ENCODE measurements around the gene TMEM254. TPM values are rescaled to one million over a fixed set of nuclear protein-coding genes. Genes with fewer than 3 reads are reported as not detected.
"Not testable (repeated sequence)": the region's sequence is repeated elsewhere in the genome, so short reads cannot be mapped to it uniquely, and the experiment has no call there.

Gene TMEM254
- total RNA-seq, 1 donor from 2014 or later, result 10.3 TPM

DNA sequence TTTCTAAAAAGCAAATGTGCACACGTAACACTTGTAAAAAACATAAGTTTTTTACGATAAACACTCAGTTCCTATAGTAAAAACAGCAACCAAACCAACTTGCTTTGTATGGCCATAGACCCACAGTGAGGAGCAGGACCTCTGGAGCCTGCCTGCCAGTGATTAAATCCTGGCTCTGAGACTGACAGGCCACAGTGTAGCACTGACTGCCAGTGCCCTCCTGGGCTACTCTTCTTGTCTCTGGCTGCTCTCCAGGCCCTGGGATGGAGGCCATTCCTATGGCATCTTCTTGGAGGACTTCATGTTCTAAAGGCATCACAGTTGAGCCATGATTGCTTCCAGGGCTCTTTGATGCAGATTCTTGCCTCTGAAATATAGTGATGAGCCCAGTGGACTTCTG lies 22.7 kb upstream of the TMEM254 start:
- Histone ChIP-seq H3K4me3 (no peak overlapping the region), H3K4me1 (no peaks in the 10 kb centered on the region), H3K9me3 (no peaks in the 10 kb centered on the region)

DNA sequence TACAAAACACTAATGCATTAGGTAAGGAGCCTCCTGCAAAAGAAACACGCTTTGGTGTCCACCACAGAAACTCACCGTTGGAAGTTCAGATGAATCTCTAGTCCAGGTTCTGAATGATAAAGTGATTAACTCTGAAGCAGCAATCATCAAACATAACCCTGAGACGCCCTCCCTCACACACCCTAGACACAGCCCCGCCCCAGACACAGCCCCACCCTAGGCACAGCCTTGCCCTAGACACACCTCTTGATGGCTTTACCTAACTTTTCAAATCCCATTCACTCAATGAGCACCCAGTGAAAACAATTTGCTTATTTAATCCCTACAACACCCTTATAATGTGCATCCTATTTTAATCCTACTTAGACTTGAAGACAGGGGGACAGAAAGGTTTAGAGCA lies 21.3 kb upstream of the TMEM254 start:
- no peak overlapping the region for H3K27ac ChIP-seq
- no peaks in the 10 kb centered on the region for H3K9me3 ChIP-seq
- H3K36me3 ChIP-seq, result no peaks in the 10 kb centered on the region
- no peak for TF ChIP-seq POLR2A (IDR thresholded peaks at IDR 0.05)
- no peak for DNase-seq (ENCODE audit: extremely low spot score in 2 of 2)
- intact Hi-C loops (cut with DNase I), result no loop called here
- no peaks in the 10 kb centered on the region for H3K27me3 ChIP-seq
- no peaks in the 10 kb centered on the region for H3K4me1 ChIP-seq
- H3K4me3 ChIP-seq, result no peak overlapping the region

More for the DNA sequence above, 22.7 kb upstream of the TMEM254 start:
- intact Hi-C loops (cut with DNase I), result no loop called here
- no peaks in the 10 kb centered on the region for H3K27me3 ChIP-seq
- DNase-seq (ENCODE audit: extremely low spot score in 2 of 2), result no peak
- H3K36me3 ChIP-seq, result no peaks in the 10 kb centered on the region
- no peak overlapping the region for H3K27ac ChIP-seq
- TF ChIP-seq POLR2AphosphoS5 (IDR thresholded peaks at IDR 0.05; ENCODE audit: insufficient read depth in 1 of 2, low read depth in 1 of 2), result no peak
- TF ChIP-seq, protein P1, sequence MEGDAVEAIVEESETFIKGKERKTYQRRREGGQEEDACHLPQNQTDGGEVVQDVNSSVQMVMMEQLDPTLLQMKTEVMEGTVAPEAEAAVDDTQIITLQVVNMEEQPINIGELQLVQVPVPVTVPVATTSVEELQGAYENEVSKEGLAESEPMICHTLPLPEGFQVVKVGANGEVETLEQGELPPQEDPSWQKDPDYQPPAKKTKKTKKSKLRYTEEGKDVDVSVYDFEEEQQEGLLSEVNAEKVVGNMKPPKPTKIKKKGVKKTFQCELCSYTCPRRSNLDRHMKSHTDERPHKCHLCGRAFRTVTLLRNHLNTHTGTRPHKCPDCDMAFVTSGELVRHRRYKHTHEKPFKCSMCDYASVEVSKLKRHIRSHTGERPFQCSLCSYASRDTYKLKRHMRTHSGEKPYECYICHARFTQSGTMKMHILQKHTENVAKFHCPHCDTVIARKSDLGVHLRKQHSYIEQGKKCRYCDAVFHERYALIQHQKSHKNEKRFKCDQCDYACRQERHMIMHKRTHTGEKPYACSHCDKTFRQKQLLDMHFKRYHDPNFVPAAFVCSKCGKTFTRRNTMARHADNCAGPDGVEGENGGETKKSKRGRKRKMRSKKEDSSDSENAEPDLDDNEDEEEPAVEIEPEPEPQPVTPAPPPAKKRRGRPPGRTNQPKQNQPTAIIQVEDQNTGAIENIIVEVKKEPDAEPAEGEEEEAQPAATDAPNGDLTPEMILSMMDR (IDR thresholded peaks at IDR 0.05), result no peak
- TF ChIP-seq POLR2A (IDR thresholded peaks at IDR 0.05), result no peak

DNA sequence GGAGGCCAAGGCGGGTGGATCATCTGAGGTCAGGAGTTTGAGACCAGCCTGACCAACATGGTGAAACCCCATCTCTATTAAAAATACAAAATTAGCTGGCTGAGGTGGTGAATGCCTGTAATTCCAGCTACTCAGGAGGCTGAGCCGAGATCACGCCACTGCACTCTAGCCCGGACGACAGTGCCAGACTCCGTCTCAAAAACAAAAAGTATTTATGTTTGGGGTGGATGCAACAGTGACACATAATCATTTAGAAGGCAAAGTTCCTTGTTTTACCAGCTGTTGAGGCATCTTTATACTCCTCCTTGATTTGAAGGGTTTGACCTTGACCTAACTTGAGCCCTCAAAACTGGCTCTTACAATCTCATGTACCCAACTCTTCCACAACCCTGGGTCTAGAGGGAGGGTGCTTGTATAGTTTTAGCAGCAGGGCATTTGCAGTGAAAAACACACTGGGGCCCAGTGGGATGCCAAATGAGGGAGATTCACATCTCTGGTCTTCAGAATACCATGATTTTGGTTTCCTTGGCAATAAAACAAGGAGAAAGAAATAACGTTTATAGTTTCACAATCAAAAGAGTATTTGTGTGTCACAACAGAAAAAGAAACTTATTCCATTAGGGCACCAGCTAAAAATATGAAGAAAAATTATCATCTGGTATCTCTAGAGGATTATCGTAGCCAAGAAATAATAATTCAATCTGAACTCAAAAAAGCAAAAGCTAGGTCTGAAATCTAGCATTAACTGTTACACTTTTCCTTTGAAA lies 14.2 kb upstream of the TMEM254 start:
- intact Hi-C loops (cut with DNase I), result loop anchor here (10.0 kb wide), 1 partner anchor 70 kb away; the partner anchor contains the start of gene PLAC9
- TF ChIP-seq POLR2AphosphoS5 (IDR thresholded peaks at IDR 0.05; ENCODE audit: insufficient read depth in 1 of 2, low read depth in 1 of 2) (no peak), POLR2A (IDR thresholded peaks at IDR 0.05) (no peak)
- TF ChIP-seq, protein P1 (IDR thresholded peaks at IDR 0.05), result no peak

DNA sequence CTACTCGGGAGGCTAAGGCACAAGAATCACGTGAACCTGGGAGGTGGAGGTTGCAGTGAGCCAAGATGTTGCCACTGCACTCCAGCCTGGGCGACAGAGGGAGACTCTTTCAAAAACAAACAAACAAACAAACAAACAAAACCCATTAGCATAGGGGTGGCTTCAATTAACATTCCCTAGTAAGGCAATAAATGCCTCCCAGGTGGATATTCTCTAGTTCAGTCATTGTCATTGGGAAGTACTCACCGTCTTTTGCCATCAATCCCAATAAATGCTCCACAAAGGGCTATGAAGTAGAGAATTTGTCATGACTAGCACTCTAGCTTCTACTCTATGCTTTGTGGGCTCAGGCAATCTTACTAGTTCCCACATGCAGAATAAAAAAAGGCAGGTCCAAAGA lies 11.7 kb upstream of the TMEM254 start:
- Histone ChIP-seq H3K36me3 (no peaks in the 10 kb centered on the region), H3K4me1 (no peaks in the 10 kb centered on the region), H3K9me3 (no peaks in the 10 kb centered on the region), H3K4me3 (no peak overlapping the region), H3K27ac (no peak overlapping the region), H3K27me3 (no peaks in the 10 kb centered on the region)
- intact Hi-C loops (cut with DNase I), result loop anchor here (10.0 kb wide), 1 partner anchor 68 kb away; the partner anchor contains the start of gene PLAC9
- TF ChIP-seq, protein P1 (IDR thresholded peaks at IDR 0.05), result no peak
- TF ChIP-seq POLR2AphosphoS5 (IDR thresholded peaks at IDR 0.05; ENCODE audit: insufficient read depth in 1 of 2, low read depth in 1 of 2) (no peak), POLR2A (IDR thresholded peaks at IDR 0.05) (no peak)
- DNase-seq (ENCODE audit: extremely low spot score in 2 of 2), result no peak

More for the DNA sequence above, 14.2 kb upstream of the TMEM254 start:
- Histone ChIP-seq H3K4me3 (no peak overlapping the region), H3K27ac (no peak overlapping the region), H3K4me1 (no peaks in the 10 kb centered on the region), H3K27me3 (no peaks in the 10 kb centered on the region), H3K9me3 (no peaks in the 10 kb centered on the region), H3K36me3 (no peaks in the 10 kb centered on the region)
- DNase-seq (ENCODE audit: extremely low spot score in 2 of 2), result no peak

DNA sequence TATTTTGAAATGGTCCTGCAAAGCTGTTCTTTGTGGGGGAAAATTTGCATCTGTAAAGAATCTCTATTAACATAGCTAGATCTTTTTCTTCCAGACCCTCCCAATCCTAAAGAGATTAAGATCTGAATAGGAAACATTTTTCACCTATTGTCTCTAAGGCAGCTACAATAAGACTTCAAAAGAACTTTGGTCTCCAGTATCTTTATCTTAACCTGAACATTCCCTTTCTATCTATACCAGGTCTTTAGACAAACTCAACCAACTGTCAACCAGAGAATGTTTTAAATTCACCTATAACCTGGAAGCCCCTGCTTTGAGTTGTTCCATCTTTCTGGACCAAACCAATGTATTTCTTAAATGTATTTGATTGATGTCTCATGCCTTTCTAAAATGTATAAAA lies 10.6 kb upstream of the TMEM254 start:
- not testable (repeated sequence) for H3K4me3 ChIP-seq; H3K4me1 ChIP-seq; H3K9me3 ChIP-seq; H3K36me3 ChIP-seq; H3K27ac ChIP-seq; DNase-seq (ENCODE audit: extremely low spot score in 2 of 2); H3K27me3 ChIP-seq
- intact Hi-C loops (cut with DNase I), result loop anchor here (10.0 kb wide), 1 partner anchor 67 kb away; the partner anchor contains the start of gene PLAC9

DNA sequence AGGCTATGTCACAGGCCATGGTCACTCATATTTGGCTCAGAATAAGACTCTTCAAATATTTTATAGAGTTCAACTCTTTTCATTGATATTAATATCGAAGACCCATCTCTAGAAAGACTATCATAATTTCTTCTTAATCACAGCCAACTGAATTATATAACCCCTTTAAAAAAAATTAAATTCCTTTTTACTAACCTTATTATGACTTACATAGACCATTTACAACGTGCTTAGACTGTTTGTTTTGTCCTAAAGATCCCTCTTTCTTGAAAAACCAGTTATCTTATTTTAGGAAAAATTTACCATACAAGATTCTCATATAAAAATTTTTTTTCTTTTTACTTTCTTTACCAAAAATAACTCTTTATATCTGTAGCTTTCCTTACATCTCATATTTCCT lies 10.2 kb upstream of the TMEM254 start:
- H3K4me1 ChIP-seq, result no peaks in the 10 kb centered on the region
- intact Hi-C loops (cut with DNase I), result loop anchor here (10.0 kb wide), 1 partner anchor 67 kb away; the partner anchor contains the start of gene PLAC9
- no peaks in the 10 kb centered on the region for H3K9me3 ChIP-seq
- H3K27ac ChIP-seq, result no peak overlapping the region
- H3K27me3 ChIP-seq, result no peaks in the 10 kb centered on the region
- no peak overlapping the region for H3K4me3 ChIP-seq
- H3K36me3 ChIP-seq, result no peaks in the 10 kb centered on the region
- TF ChIP-seq POLR2AphosphoS5 (IDR thresholded peaks at IDR 0.05; ENCODE audit: insufficient read depth in 1 of 2, low read depth in 1 of 2) (no peak), POLR2A (IDR thresholded peaks at IDR 0.05) (no peak)
- TF ChIP-seq, protein P1 (IDR thresholded peaks at IDR 0.05), result no peak
- DNase-seq (ENCODE audit: extremely low spot score in 2 of 2), result no peak
